GM12878 (cell line): ENCODE data around the gene VWA8.

Experiments
- POLR2A ChIP-seq: IDR thresholded peaks from 2 replicates; pipeline ENCODE4 v1.6.1; 2011; ENCODE audit warnings: low read depth, mild to moderate bottlenecking, low read length
- POLR2AphosphoS5 ChIP-seq: IDR thresholded peaks from 2 replicates; pipeline ENCODE4 v1.6.1; 2011; ENCODE audit warnings: mild to moderate bottlenecking, low read length, inconsistent platforms
- TF ChIP-seq, protein P1 (sequence below), 3 experiments: IDR thresholded peaks in 2 of 3; conservative IDR thresholded peaks in 1 of 3; 2 replicates each; pipeline ENCODE4 v1.5.1; 2011; ENCODE audit warnings: low read depth in 3 of 3, low read length in 3 of 3, mild to moderate bottlenecking in 3 of 3, control low read depth in 2 of 3, moderate library complexity in 2 of 3, inconsistent platforms in 1 of 3, mixed read lengths in 1 of 3; ENCODE audit not compliant: control insufficient read depth in 2 of 3, insufficient read depth in 1 of 3; ENCODE audit errors: extremely low read depth in 1 of 3
- TF ChIP-seq, protein P2 (sequence below): fragments of 450-650 bp; IDR thresholded peaks from 2 replicates; pipeline ENCODE4 v1.6.1; 2014; ENCODE audit warnings: mild to moderate bottlenecking
- TF ChIP-seq, protein P3 (sequence below): fragments of 450-650 bp; IDR thresholded peaks from 2 replicates; pipeline ENCODE4 v1.6.1; 2017; ENCODE audit warnings: antibody characterized with exemption, mild to moderate bottlenecking, moderate library complexity

DNA sequence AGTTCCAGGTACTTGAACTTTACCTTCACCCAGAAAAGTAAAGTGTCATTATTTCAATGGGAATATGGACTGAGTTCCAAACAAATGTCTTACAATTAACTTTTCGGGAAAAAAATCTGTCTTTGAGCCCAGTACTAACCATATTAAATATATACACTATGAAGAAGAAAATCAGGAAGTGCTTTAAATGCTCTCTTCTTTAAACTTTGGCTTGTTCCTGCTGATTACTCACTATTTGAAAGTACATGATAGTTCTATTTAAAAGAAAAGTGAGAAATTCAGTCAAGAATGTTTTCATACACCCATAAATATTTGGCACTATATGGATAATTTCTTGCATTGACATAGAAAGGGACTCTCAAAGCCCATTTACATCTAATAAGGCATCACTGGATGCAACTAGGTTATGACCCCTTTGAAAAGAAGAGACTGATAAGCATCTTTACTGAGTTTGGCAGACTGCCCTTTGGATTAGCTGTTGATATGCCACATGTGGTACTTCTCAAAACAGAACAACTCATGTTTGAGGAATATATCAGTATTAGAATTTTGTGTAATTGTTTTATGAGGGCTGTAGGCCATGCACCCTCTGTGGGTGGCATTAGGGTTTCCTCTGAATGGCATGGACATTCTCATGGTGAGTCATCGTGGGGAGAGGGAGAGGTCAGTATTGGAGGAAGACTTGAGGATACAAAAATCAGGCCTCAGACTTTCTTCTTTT, 25.0 kb upstream of the VWA8 start:
- TF ChIP-seq, protein P1, sequence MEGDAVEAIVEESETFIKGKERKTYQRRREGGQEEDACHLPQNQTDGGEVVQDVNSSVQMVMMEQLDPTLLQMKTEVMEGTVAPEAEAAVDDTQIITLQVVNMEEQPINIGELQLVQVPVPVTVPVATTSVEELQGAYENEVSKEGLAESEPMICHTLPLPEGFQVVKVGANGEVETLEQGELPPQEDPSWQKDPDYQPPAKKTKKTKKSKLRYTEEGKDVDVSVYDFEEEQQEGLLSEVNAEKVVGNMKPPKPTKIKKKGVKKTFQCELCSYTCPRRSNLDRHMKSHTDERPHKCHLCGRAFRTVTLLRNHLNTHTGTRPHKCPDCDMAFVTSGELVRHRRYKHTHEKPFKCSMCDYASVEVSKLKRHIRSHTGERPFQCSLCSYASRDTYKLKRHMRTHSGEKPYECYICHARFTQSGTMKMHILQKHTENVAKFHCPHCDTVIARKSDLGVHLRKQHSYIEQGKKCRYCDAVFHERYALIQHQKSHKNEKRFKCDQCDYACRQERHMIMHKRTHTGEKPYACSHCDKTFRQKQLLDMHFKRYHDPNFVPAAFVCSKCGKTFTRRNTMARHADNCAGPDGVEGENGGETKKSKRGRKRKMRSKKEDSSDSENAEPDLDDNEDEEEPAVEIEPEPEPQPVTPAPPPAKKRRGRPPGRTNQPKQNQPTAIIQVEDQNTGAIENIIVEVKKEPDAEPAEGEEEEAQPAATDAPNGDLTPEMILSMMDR (IDR thresholded peaks at IDR 0.05 in 2 of 3, conservative IDR thresholded peaks at IDR 0.05 in 1 of 3; ENCODE audit: control insufficient read depth in 2 of 3, extremely low read depth in 1 of 3, insufficient read depth in 1 of 3, low read depth in 3 of 3, low read length in 3 of 3): no peak
- no peak for TF ChIP-seq POLR2A
- TF ChIP-seq, protein P2, sequence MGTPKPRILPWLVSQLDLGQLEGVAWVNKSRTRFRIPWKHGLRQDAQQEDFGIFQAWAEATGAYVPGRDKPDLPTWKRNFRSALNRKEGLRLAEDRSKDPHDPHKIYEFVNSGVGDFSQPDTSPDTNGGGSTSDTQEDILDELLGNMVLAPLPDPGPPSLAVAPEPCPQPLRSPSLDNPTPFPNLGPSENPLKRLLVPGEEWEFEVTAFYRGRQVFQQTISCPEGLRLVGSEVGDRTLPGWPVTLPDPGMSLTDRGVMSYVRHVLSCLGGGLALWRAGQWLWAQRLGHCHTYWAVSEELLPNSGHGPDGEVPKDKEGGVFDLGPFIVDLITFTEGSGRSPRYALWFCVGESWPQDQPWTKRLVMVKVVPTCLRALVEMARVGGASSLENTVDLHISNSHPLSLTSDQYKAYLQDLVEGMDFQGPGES: no peak
- no peak for TF ChIP-seq POLR2AphosphoS5
- TF ChIP-seq, protein P3, sequence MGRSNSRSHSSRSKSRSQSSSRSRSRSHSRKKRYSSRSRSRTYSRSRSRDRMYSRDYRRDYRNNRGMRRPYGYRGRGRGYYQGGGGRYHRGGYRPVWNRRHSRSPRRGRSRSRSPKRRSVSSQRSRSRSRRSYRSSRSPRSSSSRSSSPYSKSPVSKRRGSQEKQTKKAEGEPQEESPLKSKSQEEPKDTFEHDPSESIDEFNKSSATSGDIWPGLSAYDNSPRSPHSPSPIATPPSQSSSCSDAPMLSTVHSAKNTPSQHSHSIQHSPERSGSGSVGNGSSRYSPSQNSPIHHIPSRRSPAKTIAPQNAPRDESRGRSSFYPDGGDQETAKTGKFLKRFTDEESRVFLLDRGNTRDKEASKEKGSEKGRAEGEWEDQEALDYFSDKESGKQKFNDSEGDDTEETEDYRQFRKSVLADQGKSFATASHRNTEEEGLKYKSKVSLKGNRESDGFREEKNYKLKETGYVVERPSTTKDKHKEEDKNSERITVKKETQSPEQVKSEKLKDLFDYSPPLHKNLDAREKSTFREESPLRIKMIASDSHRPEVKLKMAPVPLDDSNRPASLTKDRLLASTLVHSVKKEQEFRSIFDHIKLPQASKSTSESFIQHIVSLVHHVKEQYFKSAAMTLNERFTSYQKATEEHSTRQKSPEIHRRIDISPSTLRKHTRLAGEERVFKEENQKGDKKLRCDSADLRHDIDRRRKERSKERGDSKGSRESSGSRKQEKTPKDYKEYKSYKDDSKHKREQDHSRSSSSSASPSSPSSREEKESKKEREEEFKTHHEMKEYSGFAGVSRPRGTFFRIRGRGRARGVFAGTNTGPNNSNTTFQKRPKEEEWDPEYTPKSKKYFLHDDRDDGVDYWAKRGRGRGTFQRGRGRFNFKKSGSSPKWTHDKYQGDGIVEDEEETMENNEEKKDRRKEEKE: no peak
